ENCODE data around the gene RAB40AL. TPM values are rescaled to one million over a fixed set of nuclear protein-coding genes. Genes with fewer than 3 reads are reported as not detected.

RAB40AL gene
- total RNA-seq, 1 experiment from 2014 or later = 1.9 TPM

GRCh38 chrX:102976286-102976685 is 39.2 kb downstream of the RAB40AL start:
- H3K4me3 Mint-ChIP-seq (ENCODE audit: low read depth, unreplicated experiment) = no peak overlapping the region
- CTCF ChIA-PET = no interaction called here
- peaks cover 32% of the 10 kb centered on the region for H3K27me3 Mint-ChIP-seq (ENCODE audit: unreplicated experiment)
- no peak overlapping the region for H3K27ac Mint-ChIP-seq (ENCODE audit: unreplicated experiment)
- BruUV-seq (replicated peaks) = no TSS peak
- intact Hi-C loops (cut with micrococcal nuclease; ENCODE audit: unreplicated experiment) = no loop called here
- TF ChIP-seq CTCF (IDR thresholded peaks at IDR 0.05; ENCODE audit: unreplicated experiment) = no peak
- peaks cover 8% of the 10 kb centered on the region for H3K9me3 Mint-ChIP-seq (ENCODE audit: low read depth, unreplicated experiment)
- no peak for DNase-seq
- H3K36me3 Mint-ChIP-seq (ENCODE audit: insufficient read depth, unreplicated experiment) = peaks cover 5% of the 10 kb centered on the region
- H3K4me1 Mint-ChIP-seq (ENCODE audit: low read depth, unreplicated experiment) = no peaks in the 10 kb centered on the region

GRCh38 chrX:102976793-102977495 is 39.9 kb downstream of the RAB40AL start:
- H3K9me3 Mint-ChIP-seq (ENCODE audit: low read depth, unreplicated experiment) = peaks cover 8% of the 10 kb centered on the region
- CTCF ChIA-PET = no interaction called here
- H3K27ac Mint-ChIP-seq (ENCODE audit: unreplicated experiment) = no peak overlapping the region
- peaks cover 39% of the 10 kb centered on the region for H3K27me3 Mint-ChIP-seq (ENCODE audit: unreplicated experiment)
- H3K36me3 Mint-ChIP-seq (ENCODE audit: insufficient read depth, unreplicated experiment) = peaks cover 5% of the 10 kb centered on the region
- no TSS peak for BruUV-seq (replicated peaks)
- H3K4me1 Mint-ChIP-seq (ENCODE audit: low read depth, unreplicated experiment) = no peaks in the 10 kb centered on the region
- no peak for TF ChIP-seq CTCF (IDR thresholded peaks at IDR 0.05; ENCODE audit: unreplicated experiment)
- no peak for DNase-seq
- intact Hi-C loops (cut with micrococcal nuclease; ENCODE audit: unreplicated experiment) = no loop called here
- no peak overlapping the region for H3K4me3 Mint-ChIP-seq (ENCODE audit: low read depth, unreplicated experiment)

- peaks cover 49% of the 10 kb centered on the region for H3K27me3 Mint-ChIP-seq (ENCODE audit: unreplicated experiment)
- H3K4me3 Mint-ChIP-seq (ENCODE audit: low read depth, unreplicated experiment) = no peak overlapping the region
- CTCF ChIA-PET = interaction anchor here (0.8 kb wide), 1 partner anchor 173 kb away, joined by 3 read pairs; no protein-coding TSS in a partner anchor
- TF ChIP-seq CTCF (IDR thresholded peaks at IDR 0.05; ENCODE audit: unreplicated experiment) = no peak
- H3K36me3 Mint-ChIP-seq (ENCODE audit: insufficient read depth, unreplicated experiment) = peaks cover 5% of the 10 kb centered on the region
- no TSS peak for BruUV-seq (replicated peaks)
- no peaks in the 10 kb centered on the region for H3K4me1 Mint-ChIP-seq (ENCODE audit: low read depth, unreplicated experiment)
- intact Hi-C loops (cut with micrococcal nuclease; ENCODE audit: unreplicated experiment) = no loop called here
- no peak overlapping the region for H3K27ac Mint-ChIP-seq (ENCODE audit: unreplicated experiment)
- DNase-seq = no peak
- H3K9me3 Mint-ChIP-seq (ENCODE audit: low read depth, unreplicated experiment) = peaks cover 4% of the 10 kb centered on the region
Measured at GRCh38 chrX:102978594-102978993, 41.5 kb downstream of the RAB40AL start.

- TF ChIP-seq CTCF (IDR thresholded peaks at IDR 0.05; ENCODE audit: unreplicated experiment) = no peak
- H3K27ac Mint-ChIP-seq (ENCODE audit: unreplicated experiment) = no peak overlapping the region
- CTCF ChIA-PET = no interaction called here
- DNase-seq = no peak
- BruUV-seq (replicated peaks) = no TSS peak
- H3K27me3 Mint-ChIP-seq (ENCODE audit: unreplicated experiment) = peaks cover 49% of the 10 kb centered on the region
- H3K9me3 Mint-ChIP-seq (ENCODE audit: low read depth, unreplicated experiment) = peaks cover 2% of the 10 kb centered on the region
- peaks cover 5% of the 10 kb centered on the region for H3K36me3 Mint-ChIP-seq (ENCODE audit: insufficient read depth, unreplicated experiment)
- H3K4me3 Mint-ChIP-seq (ENCODE audit: low read depth, unreplicated experiment) = no peak overlapping the region
- intact Hi-C loops (cut with micrococcal nuclease; ENCODE audit: unreplicated experiment) = no loop called here
- no peaks in the 10 kb centered on the region for H3K4me1 Mint-ChIP-seq (ENCODE audit: low read depth, unreplicated experiment)
Measured at GRCh38 chrX:102979536-102979935, 42.5 kb downstream of the RAB40AL start.
